ENCODE data around the gene LRFN5. TPM values are rescaled to one million over a fixed set of nuclear protein-coding genes. Genes with fewer than 3 reads are reported as not detected.

Gene LRFN5
- total and polyA plus RNA-seq, 10 of the 15 experiments (the other 5 are each of a cell fraction or from before 2014, with no cell fraction given), result 0.06 to 1.2 TPM; not detected in 8

DNA sequence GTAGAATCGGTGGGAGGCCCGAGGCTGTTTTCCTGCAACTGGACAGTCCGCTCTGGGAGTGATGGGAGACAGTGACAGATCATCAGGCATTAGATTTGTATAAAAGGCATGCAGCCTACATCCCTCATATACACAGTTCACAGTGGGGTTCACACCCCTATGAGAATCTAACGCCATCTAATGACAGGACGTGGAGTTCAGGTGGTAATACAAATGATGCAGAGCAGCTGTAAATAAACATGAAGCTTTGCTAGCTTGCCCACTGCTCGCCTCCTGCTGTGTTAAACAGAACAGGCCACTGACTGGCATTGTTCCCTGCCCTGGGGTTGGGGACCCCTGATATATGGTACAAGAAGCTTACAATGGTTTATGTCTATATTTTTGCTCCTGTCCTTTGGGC lies 179.0 kb downstream of the LRFN5 start (continued):
- TF ChIP-seq, protein P1, sequence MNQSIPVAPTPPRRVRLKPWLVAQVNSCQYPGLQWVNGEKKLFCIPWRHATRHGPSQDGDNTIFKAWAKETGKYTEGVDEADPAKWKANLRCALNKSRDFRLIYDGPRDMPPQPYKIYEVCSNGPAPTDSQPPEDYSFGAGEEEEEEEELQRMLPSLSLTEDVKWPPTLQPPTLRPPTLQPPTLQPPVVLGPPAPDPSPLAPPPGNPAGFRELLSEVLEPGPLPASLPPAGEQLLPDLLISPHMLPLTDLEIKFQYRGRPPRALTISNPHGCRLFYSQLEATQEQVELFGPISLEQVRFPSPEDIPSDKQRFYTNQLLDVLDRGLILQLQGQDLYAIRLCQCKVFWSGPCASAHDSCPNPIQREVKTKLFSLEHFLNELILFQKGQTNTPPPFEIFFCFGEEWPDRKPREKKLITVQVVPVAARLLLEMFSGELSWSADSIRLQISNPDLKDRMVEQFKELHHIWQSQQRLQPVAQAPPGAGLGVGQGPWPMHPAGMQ (IDR thresholded peaks at IDR 0.05; ENCODE audit: borderline replicate concordance), result no peak
- TF ChIP-seq ZNF207 (IDR thresholded peaks at IDR 0.05; ENCODE audit: borderline replicate concordance), result no peak
- no peak for TF ChIP-seq CHD1 (IDR thresholded peaks at IDR 0.05; ENCODE audit: low read depth, low read length)
- no peak for TF ChIP-seq ZNF622 (IDR thresholded peaks at IDR 0.05)

- BruUV-seq (replicated peaks), result no TSS peak
- SMC1A ChIA-PET (ENCODE audit: uncharacterized antibody, unreplicated experiment), result no interaction called here
- no peak for FAIRE-seq
- CTCF ChIA-PET, result no interaction called here
- in situ Hi-C loops (cut with MboI), result no loop called here
- no peak overlapping the region for H2AFZ ChIP-seq (ENCODE audit: control insufficient read depth, low read depth, low read length)
- no peak overlapping the region for H3K4me3 ChIP-seq
- no peaks in the 10 kb centered on the region for H3K36me3 ChIP-seq (ENCODE audit: control insufficient read depth in 2 of 2, insufficient read depth in 2 of 2, low read length in 1 of 2)
- H3K9me3 ChIP-seq (replicated peaks; ENCODE audit: control insufficient read depth, insufficient read depth, low read length), result no peaks in the 10 kb centered on the region
- no peak for ATAC-seq
- whole genome bisulfite sequencing (ENCODE audit: insufficient coverage, insufficient replicate concordance, low lambda C conversion rate, missing lambda C conversion rate), result 0% methylated on average over 1 of the region's 1 CpG
- POLR2A ChIA-PET, result no interaction called here
- H3K9ac ChIP-seq (ENCODE audit: control insufficient read depth, insufficient read depth, low read length), result no peak overlapping the region
- no peaks in the 10 kb centered on the region for H3K79me2 ChIP-seq (ENCODE audit: control insufficient read depth, insufficient read depth, low read length)
- no peak for DNase-seq (ENCODE audit: low read depth, low spot score)
- intact Hi-C loops (cut with micrococcal nuclease; ENCODE audit: unreplicated experiment), result no loop called here
- TF ChIP-seq KLF5 (IDR thresholded peaks at IDR 0.05; ENCODE audit: partially characterized antibody), result no peak
- TF ChIP-seq SMC3 (IDR thresholded peaks at IDR 0.05; ENCODE audit: borderline replicate concordance, low read length), result no peak
- TF ChIP-seq RELB (IDR thresholded peaks at IDR 0.05; ENCODE audit: low read depth), result no peak
- no peak for TF ChIP-seq ZBTB11 (CRISPR knock-in tag; IDR thresholded peaks at IDR 0.05)
- no peak for TF ChIP-seq TBL1XR1 (IDR thresholded peaks at IDR 0.05; ENCODE audit: low read depth, low read length)
- no peak for TF ChIP-seq NBN (IDR thresholded peaks at IDR 0.05)
- TF ChIP-seq GABPA (IDR thresholded peaks at IDR 0.05; ENCODE audit: low read depth), result no peak
- no peak for TF ChIP-seq HCFC1 (IDR thresholded peaks at IDR 0.05; ENCODE audit: low read length)
- no peak for TF ChIP-seq KAT2A (conservative IDR thresholded peaks at IDR 0.05; ENCODE audit: control insufficient read depth, low read depth, low read length)
- no peak for TF ChIP-seq IKZF2 (IDR thresholded peaks at IDR 0.05)
- TF ChIP-seq RAD21 (IDR thresholded peaks at IDR 0.05; ENCODE audit: insufficient read depth, low read depth, low read length), result no peak
- TF ChIP-seq SREBF1 (IDR thresholded peaks at IDR 0.05; ENCODE audit: low read length), result no peak
- TF ChIP-seq SREBF2 (IDR thresholded peaks at IDR 0.05; ENCODE audit: low read length), result no peak
- RAD21 ChIA-PET (ENCODE audit: unreplicated experiment), result no interaction called here
- H3K27me3 ChIP-seq (replicated peaks in 1 of 2; ENCODE audit: control insufficient read depth in 2 of 2, insufficient read depth in 2 of 2, low read length in 1 of 2), result no peaks in the 10 kb centered on the region
- no peaks in the 10 kb centered on the region for H4K20me1 ChIP-seq (ENCODE audit: control insufficient read depth, insufficient read depth)
- H3K4me1 ChIP-seq (ENCODE audit: control insufficient read depth, insufficient read depth, low read length), result no peaks in the 10 kb centered on the region
- no peak overlapping the region for H3K4me2 ChIP-seq (ENCODE audit: control insufficient read depth, insufficient read depth)
- no peak overlapping the region for H3K27ac ChIP-seq (ENCODE audit: control insufficient read depth, insufficient read depth)
Observed at GRCh38 chr14:41799817-41800216, 193.1 kb downstream of the LRFN5 start.

Measured in GM12878 (cell line).